GM12865 (cell line): ENCODE data around the gene SLC2A11.

Source experiments
- DNase-seq: peaks from one replicate; pipeline ENCODE4 v3.0.0; 2010; ENCODE audit warnings: low read depth
- H3K4me3 ChIP-seq: 2 replicates; pipeline ENCODE4 v1.5.1; 2011; ENCODE audit warnings: mild to moderate bottlenecking, low read depth, low read length, control low read depth
- TF ChIP-seq, protein P1 (sequence below): IDR thresholded peaks from 2 replicates; pipeline ENCODE4 v1.5.1; 2011; ENCODE audit warnings: low read length, control low read depth, low read depth, inconsistent platforms; ENCODE audit not compliant: insufficient read depth; ENCODE audit errors: missing control alignments

Gene SLC2A11

GRCh38 chr22:23892706-23893105, 35.0 kb downstream of the SLC2A11 start:
- H3K4me3 ChIP-seq = no peak overlapping the region
- DNase-seq = no peak
- TF ChIP-seq, protein P1, sequence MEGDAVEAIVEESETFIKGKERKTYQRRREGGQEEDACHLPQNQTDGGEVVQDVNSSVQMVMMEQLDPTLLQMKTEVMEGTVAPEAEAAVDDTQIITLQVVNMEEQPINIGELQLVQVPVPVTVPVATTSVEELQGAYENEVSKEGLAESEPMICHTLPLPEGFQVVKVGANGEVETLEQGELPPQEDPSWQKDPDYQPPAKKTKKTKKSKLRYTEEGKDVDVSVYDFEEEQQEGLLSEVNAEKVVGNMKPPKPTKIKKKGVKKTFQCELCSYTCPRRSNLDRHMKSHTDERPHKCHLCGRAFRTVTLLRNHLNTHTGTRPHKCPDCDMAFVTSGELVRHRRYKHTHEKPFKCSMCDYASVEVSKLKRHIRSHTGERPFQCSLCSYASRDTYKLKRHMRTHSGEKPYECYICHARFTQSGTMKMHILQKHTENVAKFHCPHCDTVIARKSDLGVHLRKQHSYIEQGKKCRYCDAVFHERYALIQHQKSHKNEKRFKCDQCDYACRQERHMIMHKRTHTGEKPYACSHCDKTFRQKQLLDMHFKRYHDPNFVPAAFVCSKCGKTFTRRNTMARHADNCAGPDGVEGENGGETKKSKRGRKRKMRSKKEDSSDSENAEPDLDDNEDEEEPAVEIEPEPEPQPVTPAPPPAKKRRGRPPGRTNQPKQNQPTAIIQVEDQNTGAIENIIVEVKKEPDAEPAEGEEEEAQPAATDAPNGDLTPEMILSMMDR = no peak

DNA sequence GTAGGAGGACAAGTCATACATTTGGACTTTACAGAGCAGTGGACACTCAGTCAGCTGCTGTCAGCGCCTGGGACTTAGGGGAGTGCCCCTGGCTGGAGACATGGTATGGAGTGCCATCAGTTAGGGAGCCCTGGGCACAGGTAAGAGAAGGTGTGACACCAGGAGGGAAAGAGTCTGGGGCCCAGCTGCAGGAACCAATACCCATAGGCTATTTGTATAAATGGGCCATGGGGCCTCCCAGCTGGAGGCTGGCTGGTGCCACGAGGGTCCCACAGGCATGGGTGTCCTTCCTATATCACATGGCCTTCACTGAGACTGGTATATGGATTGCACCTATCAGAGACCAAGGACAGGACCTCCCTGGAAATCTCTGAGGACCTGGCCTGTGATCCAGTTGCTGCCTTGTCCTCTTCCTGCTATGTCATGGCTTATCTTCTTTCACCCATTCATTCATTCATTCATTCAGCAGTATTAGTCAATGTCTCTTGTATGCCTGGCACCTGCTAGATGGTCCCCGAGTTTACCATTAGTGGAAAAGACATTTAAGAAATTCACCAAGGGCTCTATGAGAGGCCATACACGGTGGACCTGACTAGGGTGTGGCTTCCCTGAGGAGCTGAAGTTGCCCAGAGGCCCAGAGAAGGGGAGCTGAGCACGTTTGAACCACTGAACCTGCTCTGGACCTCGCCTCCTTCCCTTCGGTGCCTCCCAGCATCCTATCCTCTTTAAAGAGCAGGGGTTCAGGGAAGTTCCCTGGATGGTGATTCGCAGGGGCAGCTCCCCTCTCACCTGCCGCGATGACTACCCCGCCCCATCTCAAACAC, 35.7 kb downstream of the SLC2A11 start:
- peak overlapping the region; percentile 98 for H3K4me3 ChIP-seq
- DNase-seq = no peak
- TF ChIP-seq, protein P1 = no peak

- H3K4me3 ChIP-seq = peak within 1 kb of the TSS; percentile 98
- TF ChIP-seq, protein P1 = peak; percentile 89
- DNase-seq = peak; percentile 98
Measured at GRCh38 chr22:23893945-23894709, 36.5 kb downstream of the SLC2A11 start, which contains the start of gene MIF. Gene MIF, plus strand, starts transcription at chr22:23894383. Its CDS starts 92 bp downstream, at chr22:23894475.

DNA sequence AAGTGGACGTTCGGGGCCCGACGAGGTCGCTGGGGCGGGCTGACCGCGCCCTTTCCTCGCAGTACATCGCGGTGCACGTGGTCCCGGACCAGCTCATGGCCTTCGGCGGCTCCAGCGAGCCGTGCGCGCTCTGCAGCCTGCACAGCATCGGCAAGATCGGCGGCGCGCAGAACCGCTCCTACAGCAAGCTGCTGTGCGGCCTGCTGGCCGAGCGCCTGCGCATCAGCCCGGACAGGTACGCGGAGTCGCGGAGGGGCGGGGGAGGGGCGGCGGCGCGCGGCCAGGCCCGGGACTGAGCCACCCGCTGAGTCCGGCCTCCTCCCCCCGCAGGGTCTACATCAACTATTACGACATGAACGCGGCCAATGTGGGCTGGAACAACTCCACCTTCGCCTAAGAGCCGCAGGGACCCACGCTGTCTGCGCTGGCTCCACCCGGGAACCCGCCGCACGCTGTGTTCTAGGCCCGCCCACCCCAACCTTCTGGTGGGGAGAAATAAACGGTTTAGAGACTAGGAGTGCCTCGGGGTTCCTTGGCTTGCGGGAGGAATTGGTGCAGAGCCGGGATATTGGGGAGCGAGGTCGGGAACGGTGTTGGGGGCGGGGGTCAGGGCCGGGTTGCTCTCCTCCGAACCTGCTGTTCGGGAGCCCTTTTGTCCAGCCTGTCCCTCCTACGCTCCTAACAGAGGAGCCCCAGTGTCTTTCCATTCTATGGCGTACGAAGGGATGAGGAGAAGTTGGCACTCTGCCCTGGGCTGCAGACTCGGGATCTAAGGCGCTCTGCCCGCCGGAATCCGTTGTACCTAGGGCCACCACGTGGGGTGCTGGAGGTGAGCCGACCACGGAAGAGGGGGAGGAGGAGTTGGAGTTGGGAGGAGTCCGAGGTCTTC, 37.3 kb downstream of the SLC2A11 start:
- peak overlapping the region; percentile 98 for H3K4me3 ChIP-seq
- DNase-seq = peak; percentile 90
- TF ChIP-seq, protein P1 = peak; percentile 68

GRCh38 chr22:23895599-23896144, 38.0 kb downstream of the SLC2A11 start:
- TF ChIP-seq, protein P1 = no peak

GRCh38 chr22:23896166-23896522, 38.5 kb downstream of the SLC2A11 start:
- TF ChIP-seq, protein P1 = no peak
- H3K4me3 ChIP-seq = peak overlapping the region; percentile 98
- no peak for DNase-seq

More at GRCh38 chr22:23895599-23896144, 38.0 kb downstream of the SLC2A11 start:
- H3K4me3 ChIP-seq = peak overlapping the region; percentile 98
- no peak for DNase-seq
